ENCODE results near the gene CORO6. TPM values are rescaled to one million over a fixed set of nuclear protein-coding genes. Genes with fewer than 3 reads are reported as not detected.

CORO6 gene
- total and polyA plus RNA-seq, 2 of the 13 experiments (the other 11 are each of a cell fraction or from before 2014, with no cell fraction given), result 0.42 to 0.82 TPM

- TF ChIP-seq SRY (CRISPR knock-in tag; IDR thresholded peaks at IDR 0.05) (no peak), NFE2L1 (CRISPR knock-in tag; IDR thresholded peaks at IDR 0.05; ENCODE audit: borderline replicate concordance) (no peak), ZNF687 (CRISPR knock-in tag; IDR thresholded peaks at IDR 0.05) (peak; percentile 85), MAFK (conservative IDR thresholded peaks at IDR 0.05 in 1 of 2, IDR thresholded peaks at IDR 0.05 in 1 of 2; ENCODE audit: low read length in 2 of 2) (no peak), NFKB2 (CRISPR knock-in tag; IDR thresholded peaks at IDR 0.05; ENCODE audit: borderline replicate concordance) (peak; percentile 62; the same call in 1 of the 2 replicates), CREBL2 (CRISPR knock-in tag; IDR thresholded peaks at IDR 0.05; ENCODE audit: borderline replicate concordance) (no peak), ETV5 (CRISPR knock-in tag; IDR thresholded peaks at IDR 0.05; ENCODE audit: borderline replicate concordance) (no peak; the same call in 1 of the 2 replicates), ATM (IDR thresholded peaks at IDR 0.05; ENCODE audit: borderline replicate concordance) (no peak), PHF5A (CRISPR knock-in tag; IDR thresholded peaks at IDR 0.05; ENCODE audit: low read depth, unreplicated experiment) (no peak), NCOA2 (CRISPR knock-in tag; IDR thresholded peaks at IDR 0.05) (no peak), ARNTL (CRISPR knock-in tag; IDR thresholded peaks at IDR 0.05) (no peak), RBFOX2 (IDR thresholded peaks at IDR 0.05; ENCODE audit: low read depth, low read length) (peak; percentile 38; the same call in 1 of the 2 replicates), CBFB (CRISPR knock-in tag; IDR thresholded peaks at IDR 0.05) (no peak; the same call in 1 of the 2 replicates), FOXK1 (CRISPR knock-in tag; IDR thresholded peaks at IDR 0.05; ENCODE audit: borderline replicate concordance, low read depth) (no peak), ZNF780A (CRISPR knock-in tag; IDR thresholded peaks at IDR 0.05) (no peak), ZNF589 (CRISPR knock-in tag; conservative IDR thresholded peaks at IDR 0.05) (no peak), CREM (IDR thresholded peaks at IDR 0.05) (no peak), CREM (CRISPR knock-in tag; IDR thresholded peaks at IDR 0.05) (no peak), KDM6A (CRISPR knock-in tag; IDR thresholded peaks at IDR 0.05; ENCODE audit: low read depth) (no peak), NCOR1 (IDR thresholded peaks at IDR 0.05; ENCODE audit: borderline replicate concordance, low read length) (no peak), HCFC1 (IDR thresholded peaks at IDR 0.05; ENCODE audit: low read depth, low read length) (no peak), SP1 (IDR thresholded peaks at IDR 0.05) (no peak), SP1 (CRISPR knock-in tag; IDR thresholded peaks at IDR 0.05) (no peak), TFDP1 (CRISPR knock-in tag; IDR thresholded peaks at IDR 0.05; ENCODE audit: borderline replicate concordance) (peak; percentile 87), NR2C2 (CRISPR knock-in tag; IDR thresholded peaks at IDR 0.05; ENCODE audit: borderline replicate concordance) (0 out of 2 replicates have a peak, but pooled peaks have one; percentile 17), CBX1 (IDR thresholded peaks at IDR 0.05; ENCODE audit: low read depth) (no peak), SCMH1 (CRISPR knock-in tag; IDR thresholded peaks at IDR 0.05; ENCODE audit: borderline replicate concordance) (no peak), ZNF3 (CRISPR knock-in tag; IDR thresholded peaks at IDR 0.05) (no peak; the same call in 1 of the 2 replicates), ZNF790 (CRISPR knock-in tag; IDR thresholded peaks at IDR 0.05; ENCODE audit: borderline replicate concordance) (0 out of 2 replicates have a peak, but pooled peaks have one; percentile 69)
Observed at GRCh38 chr17:29591146-29591736, 31.5 kb downstream of the CORO6 start (continued).
